Fibroblast of skin of back (primary cell): ENCODE results near the gene PROZ.

Experiments used
- DNase-seq: peaks from one replicate; pipeline ENCODE4 v3.0.0-alpha.2; 2013

The PROZ gene

DNA sequence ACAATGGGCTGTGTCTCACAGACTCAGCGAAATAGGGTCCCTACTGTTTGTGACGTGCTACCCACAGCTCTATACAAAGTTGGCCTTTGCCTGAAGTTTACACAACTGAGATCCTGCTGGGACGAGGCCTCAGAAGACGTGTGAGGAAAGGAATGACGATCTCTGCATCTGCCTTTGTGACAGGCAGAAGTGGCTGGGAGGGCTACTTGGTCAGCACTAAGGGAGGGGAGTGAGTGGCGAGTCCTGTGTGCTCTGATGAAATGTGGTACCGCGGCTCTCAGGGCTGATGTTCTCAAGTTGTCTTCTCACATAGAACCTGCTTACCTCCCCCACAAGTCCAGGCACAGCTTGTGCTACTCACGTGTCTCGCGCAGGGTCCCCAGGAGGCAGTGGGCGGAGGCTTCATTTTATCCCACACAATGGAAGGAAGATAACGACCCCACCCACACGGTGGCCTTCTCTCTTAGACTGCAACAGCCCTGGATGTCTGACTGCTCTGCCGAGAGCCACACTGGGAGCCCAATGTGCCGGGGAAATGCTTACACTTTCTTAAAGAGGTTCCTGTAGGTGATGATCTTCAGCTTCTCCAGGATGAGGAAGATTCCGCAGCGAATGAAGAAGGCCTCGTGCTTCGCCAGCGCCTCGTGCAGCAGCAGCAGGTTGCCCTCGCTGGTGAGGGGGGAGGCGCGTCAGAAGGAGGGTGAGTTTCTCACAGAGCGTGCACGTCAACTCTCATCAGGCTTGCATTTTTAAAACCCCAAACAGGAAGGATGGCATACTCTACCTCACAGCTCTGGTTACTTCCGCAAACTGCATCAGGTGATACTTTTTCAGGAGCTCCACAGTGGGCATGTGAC lies 21.2 kb downstream of the PROZ start:
- DNase-seq = peak; percentile 84

DNA sequence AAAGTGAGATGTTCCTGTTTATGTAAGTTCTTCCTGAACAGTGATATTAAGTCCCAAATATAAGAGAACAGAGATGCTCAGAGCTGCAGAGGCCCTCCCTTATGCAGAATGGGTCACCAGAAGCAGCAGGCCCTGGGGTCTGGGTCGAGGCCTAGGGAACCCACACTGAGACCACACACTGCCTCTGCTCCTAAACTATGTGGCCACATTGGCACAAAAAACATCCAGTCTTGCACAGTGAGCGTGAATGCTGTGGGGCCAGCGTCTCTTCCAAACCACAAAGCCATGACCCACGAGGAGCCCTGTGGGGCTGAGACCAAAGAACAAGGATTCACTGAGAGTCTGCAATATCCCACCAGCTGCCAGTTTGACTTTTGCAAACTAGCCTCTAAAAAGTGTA lies 23.6 kb downstream of the PROZ start:
- no peak for DNase-seq

DNA sequence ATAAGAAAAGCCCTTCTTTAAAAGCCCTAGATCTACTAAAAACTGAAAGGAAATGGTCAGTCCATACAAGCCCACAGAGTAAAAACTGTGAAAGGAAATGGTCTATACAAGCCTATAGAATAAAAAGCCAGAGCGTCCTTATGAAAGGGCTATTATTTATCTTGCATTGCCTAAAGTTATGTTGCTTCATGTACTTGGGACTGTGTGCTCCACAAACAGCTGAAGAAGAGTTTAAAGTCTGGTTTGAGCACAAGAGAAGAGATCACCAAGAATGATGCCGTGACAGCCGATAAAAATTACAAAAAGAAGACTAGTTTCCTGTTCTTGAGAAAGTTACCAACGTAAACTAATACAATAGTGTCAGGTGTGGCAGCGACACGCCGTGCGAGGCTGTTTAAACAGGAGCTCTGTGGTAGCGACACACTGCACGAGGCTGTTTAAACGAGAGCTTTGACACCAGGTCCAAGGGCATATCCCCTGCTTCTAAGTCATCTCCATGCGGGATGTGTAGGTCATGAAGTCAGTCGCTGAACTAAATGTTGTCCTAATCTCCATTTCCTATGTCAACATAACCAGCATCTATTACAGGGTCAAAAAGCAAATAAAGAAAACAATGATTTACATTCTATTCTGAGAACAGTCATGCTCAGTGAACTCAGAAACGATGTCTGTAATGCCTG lies 25.1 kb downstream of the PROZ start:
- DNase-seq = no peak

DNA sequence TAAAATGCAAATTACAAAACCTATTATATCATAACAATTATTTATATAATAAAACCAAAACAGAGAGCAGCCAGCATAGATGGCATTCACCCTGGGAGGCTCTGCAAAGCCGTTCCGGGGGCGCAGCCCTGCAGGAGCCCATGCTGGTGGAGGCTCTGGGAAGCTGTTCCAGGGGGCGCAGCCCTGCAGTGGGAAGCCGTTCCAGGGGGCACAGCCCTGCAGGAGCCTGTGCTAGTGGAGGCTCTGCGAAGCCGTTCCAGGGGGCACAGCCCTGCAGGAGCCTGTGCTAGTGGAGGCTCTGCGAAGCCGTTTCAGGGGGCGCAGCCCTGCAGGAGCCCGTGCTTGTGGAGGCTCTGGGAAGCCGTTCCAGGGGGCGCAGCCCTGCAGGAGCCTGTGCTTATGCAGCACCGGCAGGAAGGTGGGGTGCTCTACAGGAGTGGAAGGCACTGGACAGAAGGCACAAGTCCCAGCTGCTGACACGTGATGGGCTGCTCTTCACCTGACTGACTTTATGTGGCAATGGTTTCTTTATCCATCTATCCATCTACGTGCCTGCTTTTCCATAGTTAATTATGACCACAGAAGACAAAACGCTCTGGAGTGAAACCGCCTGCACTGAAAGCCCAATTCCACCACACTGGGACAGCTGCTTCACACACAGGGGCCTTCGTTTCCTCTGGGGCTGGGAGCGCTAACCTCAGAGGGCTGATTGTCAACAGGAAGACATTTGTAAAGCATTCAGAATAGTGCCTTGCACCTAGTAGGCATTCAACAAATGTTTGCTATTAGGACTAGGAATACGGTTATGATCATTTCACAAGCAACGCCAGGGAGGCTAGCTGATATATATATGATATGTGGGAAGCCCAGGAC lies 26.4 kb downstream of the PROZ start:
- no peak for DNase-seq

DNA sequence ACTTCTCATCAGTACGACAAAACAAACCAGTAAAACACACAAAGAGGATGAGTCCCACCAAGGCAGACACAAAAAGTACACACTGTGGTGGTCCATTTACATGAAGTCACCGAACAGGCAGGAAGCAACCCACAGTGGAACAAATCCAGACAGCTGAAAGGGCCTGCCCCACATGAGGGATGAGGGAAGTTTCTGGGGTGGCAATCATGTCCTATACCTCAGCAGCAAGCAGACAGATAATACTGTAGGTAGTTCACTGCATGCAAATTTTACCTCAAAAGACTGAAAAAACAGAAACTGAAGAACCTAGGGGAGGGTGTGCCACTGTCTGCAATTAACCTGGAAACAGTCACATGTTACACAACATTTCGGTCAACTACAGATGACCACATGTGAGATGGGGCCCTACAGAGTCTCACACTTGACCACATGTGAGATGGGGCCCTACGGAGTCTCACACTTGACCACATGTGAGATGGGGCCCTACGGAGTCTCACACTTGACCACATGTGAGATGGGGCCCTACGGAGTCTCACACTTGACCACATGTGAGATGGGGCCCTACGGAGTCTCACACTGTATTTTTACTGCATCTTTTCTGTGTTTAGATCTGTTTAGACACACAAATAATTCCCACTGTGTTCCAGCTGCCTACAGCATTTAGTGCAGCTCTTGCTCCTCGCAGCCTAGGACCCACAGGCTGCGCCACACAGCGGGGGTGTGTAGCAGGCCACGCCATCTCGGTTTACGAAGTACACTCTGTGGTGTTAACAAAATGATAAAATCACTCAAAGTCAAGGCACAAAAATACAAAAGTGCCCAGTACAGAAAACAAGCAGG lies 27.8 kb downstream of the PROZ start:
- DNase-seq = peak; percentile 37

DNA sequence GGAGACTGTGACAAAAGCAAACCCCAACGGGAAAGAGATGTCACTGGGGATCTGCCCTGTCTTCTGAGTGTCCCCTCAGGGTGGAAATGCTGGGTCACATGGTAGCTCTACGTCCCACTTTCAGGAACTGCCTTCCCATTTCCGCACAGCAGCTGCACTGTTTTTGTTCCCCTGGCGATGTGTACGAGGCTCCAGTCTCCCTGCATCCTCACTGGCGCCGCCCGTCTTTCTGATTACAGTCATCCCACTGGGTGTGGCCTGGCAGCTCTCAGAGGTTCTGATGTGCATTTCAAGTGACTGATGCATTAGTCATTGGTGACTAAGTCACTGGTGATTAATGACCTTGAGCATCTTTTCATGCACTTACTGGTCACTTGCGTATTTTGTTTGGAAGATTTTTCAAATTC lies 28.8 kb downstream of the PROZ start:
- DNase-seq = peak; percentile 100

DNA sequence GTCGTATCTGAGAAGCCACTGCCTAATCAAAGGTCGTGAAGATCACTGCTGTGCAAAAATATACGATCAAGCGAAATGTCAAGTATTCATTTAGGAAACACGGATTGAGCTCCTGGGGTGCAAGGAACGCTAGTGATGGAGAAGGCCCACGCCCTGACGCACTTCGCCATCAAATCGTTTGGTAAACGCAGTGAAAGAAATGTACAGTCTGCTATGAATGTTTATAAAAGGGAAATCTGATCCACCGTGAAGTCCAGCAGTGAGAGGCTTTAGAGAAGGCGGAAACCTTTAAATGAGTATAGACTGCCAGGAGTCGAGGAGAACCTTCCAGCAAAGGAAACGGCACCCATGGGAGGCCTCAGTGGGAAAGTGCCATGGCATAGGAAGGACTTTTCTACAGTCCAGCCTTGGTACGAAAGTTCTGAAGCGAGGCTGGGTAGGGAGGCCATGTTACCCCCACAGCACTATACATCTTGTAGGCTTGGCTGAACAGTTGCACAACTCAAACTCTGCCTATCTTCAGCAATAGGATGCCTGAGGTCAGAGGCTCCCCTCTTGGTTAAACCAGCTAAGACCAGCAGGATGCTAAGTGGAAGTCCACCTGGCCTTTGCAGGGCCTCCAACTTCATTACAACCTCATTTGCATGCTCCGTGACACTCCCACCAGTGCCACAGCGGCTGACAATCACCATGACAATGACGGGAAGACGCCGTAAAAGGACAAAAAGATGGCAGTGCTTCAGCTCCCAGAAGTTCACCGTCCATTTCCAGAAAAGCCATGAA lies 29.6 kb downstream of the PROZ start:
- DNase-seq = no peak

DNA sequence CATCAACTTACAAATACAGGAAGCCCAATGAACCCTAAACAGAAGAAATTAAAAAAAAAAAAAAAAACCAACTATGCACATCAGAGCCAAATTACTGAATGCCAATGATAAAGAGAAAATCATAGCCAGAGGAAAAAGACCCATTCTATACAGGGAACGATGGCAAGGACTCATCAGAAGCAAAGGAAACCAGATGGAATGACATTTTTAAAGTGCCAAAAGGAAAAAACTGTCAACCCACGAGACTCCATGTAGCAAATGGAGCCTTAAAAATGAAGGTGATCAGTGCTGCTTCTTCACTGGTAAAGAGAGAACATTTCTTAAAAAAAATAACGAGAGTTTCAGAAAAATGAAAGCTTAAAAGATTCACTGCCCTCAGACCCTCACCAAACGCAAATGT lies 31.7 kb downstream of the PROZ start:
- DNase-seq = no peak

DNA sequence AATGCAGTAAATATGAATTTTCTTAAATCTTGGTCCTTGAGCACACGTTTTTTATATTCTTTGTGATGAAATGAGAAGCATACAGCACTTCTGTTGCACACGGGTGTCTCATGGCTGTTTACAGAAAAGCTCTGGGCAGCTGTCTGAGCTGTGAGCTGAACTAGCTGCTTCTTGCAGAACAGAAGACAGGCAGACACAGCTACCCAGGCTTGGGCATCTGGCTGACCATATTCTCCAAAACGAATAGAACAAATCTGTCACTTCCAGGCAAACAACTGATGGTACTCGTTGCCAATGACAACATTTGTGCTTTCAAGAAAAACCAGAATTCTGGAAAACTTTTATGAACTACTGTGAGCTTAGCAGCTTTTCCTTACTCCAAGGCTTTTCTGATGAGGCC lies 33.8 kb downstream of the PROZ start:
- no peak for DNase-seq

DNA sequence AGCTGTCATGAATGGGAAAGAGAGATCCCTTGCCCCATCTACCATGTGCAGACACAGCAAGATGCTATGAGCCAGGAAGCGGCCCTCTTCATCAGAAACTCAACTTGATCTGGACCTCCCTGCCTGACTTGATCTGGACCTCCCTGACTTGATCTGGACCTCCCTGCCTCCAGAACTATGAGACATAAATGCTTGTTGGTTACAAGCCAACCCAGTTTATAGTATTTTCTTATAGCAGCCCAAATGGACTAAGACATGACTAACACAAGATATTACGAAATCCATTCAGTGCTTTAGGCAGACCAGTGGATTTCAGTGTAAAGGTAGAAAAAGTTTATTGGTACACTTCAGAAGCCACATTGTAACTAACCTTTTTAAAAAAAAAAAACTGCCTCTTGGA lies 34.5 kb downstream of the PROZ start:
- DNase-seq = no peak

DNA sequence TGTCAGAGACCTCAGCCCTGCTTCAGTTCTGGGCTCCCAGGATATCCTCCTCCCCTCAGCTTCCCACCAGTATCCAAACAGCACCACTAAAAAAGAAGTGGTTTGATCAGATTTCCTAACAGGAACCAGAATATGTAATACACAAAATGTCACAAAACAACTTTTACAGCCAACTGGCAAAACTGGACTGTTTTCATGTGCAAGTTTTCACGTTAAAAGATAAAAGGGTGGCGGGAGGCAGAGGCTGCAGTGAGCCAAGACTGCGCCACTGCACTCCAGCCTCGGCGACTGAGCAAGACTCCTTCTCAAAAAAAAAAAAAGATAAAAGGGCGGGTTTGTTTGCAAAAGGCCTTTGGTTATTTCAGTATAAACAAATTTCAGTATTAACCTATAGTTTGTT lies 36.9 kb downstream of the PROZ start:
- DNase-seq = no peak

DNA sequence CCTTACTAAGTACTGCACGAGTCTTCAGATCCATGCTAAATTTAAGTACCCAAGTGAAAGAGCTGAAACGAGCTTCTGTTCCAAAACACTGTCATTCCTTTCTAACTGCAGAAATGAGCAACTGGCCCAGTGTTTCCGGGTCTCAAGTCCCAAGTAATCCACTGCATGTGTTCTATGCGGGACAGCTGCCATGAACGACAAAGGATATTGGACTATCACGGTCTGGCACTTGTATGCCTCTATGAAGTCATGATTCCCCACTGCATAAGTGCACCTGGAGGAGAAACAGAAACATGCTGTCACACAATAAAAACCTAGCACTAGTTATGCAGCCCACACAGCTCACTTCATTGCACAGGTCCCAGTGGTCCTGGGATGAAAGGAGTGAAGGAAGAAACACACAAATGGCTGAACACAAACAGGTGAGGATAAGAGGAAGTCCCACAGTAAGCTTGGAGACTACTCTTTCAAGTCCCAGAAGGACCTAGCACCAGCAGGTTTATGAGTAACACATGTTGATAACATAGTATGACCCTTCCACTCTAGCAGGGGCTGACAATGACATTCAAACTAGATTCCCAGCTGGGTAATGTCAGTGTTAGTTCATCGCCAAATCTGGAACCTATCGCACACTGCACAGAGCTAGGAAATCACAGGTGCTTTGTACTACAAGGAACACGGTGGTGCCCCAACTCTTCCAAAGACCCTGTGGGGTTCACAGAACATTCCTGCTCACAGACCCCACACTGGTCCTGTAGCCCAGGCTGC lies 38.7 kb downstream of the PROZ start:
- DNase-seq = no peak

DNA sequence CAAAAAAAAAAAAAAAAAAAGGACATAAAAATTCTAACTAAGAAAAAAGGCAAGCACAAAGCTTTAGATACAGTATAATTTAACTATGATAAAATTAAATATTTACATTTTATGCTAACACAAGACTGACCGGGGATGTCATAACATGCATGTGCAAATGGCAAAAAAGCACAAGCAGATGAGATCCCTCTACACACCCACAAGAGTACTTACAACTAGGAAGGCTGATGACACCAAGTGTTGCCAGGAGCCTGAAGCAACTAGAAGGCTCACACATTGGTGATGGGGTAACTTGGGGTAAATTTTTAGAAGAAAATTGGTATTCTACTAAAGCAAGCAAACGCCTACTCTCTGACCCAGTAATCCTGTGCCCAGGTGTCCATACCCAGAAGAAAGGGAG lies 43.4 kb downstream of the PROZ start:
- no peak for DNase-seq

DNA sequence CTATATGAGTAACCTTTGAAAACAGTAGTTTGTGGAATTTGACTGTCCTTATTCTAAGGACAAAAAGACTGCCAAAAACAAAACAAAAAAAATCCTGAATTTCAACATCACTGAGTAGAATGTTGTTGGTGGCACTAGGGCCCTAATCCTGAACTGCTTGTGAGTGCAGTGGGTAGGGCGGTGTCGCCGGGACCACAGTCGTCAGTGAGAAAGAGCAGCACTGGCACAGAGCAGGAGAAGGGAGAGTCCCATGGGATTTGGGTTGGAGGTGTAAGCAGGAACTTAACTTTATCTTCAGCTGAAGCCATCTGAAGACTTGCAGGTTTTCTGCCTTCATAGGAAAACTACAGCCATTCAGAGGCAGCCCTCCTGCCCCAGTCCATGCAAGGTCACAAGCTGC lies 44.5 kb downstream of the PROZ start:
- DNase-seq = no peak

DNA sequence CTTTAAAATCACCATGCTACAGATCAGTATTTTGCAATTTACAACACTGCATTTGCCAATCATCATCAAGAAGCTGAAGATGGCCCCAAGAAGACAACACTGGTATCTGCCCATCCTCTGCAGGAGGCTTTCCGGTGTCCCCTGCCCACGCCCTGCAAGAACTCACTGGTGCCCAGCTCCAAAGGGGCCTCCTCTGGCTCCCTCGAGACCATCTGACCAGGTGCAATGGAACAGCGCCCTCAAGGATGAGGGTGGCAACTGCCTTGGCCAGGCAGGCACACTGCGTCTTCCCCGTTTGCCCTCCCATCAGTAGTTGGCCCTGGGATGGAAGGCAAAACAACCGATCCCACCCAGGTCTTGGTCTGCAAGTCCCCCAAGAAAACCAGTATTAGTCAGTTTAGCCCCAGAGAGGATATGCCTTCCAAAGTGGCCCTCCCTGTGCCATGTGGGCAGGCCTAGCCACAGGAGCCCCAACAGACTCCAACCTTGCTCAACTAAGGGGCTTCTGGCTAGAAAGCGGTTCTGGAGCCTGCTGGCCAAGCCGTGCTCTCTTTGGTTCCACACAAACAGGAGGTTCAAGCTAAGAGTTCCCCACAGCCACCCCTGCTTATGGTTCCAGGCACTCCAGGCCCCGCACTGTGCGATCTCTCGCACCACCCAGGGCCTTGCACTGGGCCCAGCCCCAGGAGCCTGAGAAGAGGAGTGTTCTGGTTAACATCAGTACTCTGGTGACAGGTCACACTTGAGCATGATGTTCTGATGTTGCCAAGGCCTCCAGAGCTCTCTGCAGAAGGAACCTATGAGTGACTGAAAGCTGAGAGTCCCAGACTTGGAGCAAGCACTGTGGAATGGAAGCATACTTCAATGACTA lies 45.3 kb downstream of the PROZ start:
- no peak for DNase-seq

DNA sequence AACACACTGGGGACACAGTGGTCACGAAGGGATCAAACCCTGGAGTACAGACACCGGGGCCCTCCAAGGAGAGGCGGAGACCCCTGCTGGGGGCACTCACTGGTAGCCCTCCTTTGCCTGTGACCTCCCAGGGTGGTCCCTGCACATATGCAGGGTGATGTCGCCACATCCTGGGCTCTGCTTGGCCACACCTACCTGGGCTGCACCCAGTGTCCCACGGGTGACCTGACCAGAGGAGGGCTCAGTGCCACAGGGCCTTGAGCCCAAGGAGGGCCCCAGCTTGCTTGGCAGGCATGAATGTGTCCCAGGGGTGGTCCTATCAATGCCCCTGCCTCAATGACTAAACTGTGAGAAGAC lies 45.9 kb downstream of the PROZ start:
- DNase-seq = no peak

DNA sequence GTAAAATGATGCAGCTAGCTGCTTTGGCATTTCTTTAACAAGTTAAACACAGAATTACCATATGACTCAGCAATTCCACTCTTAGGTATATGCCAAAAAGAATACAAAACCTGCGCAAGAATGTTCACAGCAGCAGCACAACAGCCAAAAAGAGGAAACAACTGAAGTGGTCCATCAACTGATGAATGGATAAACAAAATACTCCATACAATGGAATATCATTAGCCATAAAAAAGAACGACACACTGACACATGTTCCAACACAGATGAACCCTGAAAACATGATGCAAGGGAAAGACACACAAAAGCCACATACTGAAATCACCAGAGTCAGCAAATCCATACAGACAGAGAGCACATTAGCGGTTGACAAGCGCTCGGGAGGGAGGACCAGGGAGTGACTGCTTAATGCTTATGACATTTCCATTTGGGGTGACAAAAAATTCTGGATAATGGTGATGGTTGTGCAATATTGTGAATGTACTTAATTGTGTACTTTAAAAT lies 47.0 kb downstream of the PROZ start:
- DNase-seq = no peak

DNA sequence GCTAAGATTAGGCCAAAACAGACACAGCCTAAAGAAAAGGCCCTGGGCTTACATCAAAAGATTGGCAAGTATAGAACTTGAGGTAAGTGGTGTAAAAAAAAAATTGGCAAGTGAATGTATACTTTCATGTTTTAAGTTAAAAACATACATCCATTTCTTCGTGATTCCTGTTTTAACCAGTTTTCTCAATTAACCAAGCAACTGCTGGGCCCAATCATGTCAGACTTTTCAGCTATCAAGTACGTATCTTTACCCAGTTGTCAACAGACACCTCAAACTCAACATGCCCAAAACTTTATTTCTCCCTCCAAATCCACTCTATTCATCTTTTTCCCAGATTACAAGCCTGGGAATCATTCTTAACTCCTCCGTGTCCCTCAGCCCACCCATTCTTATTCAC lies 49.0 kb downstream of the PROZ start:
- DNase-seq = no peak

DNA sequence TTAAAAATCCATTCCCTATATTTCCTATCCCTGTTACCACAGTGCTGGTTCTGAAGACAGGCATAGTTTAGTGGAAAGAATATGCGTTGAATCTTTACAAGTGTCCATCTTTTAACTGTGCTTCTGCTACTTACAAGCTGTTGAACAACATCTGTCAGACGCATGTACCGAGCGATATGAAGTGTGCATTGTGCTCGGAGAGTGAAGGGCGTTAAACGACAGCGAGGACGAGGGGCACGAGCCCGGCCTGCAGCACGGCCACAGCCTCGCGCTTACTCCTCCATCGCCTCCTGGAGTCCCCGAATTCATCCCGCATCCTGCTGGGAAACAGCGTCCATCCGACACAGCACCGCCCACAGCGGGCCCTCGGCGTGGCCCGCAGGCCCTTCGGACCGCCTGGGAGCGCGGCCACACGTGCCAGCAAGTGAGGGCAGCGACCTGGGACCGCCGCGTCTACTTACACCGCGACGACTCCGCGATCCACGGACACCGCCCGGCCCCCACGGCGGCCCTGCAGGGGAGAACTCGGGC lies 49.5 kb downstream of the PROZ start:
- DNase-seq = peak; percentile 62
